Keratinocyte (primary cell): ENCODE results near the gene FHIT.
"Not testable (repeated sequence)": the region's sequence is repeated elsewhere in the genome, so short reads cannot be mapped to it uniquely, and the experiment has no call there.

Source experiments
- EZH2 ChIP-seq: IDR thresholded peaks from one replicate; pipeline ENCODE4 v1.6.1; 2012; ENCODE audit warnings: inconsistent platforms, mild to moderate bottlenecking, low read length, moderate library complexity
- TF ChIP-seq, protein P1 (sequence below), 3 experiments: IDR thresholded peaks in 1 of 3; conservative IDR thresholded peaks in 1 of 3; optimal IDR thresholded peaks in 1 of 3; 2 replicates in 2 of 3; 3 replicates in 1 of 3; pipeline versions ENCODE3 to v1.5.1; 2011; ENCODE audit warnings: low read length in 3 of 3, mild to moderate bottlenecking in 3 of 3, moderate library complexity in 2 of 3, control low read depth in 1 of 3, inconsistent platforms in 1 of 3; ENCODE audit not compliant: insufficient read depth in 2 of 3; ENCODE audit errors: extremely low read depth in 1 of 3

DNA sequence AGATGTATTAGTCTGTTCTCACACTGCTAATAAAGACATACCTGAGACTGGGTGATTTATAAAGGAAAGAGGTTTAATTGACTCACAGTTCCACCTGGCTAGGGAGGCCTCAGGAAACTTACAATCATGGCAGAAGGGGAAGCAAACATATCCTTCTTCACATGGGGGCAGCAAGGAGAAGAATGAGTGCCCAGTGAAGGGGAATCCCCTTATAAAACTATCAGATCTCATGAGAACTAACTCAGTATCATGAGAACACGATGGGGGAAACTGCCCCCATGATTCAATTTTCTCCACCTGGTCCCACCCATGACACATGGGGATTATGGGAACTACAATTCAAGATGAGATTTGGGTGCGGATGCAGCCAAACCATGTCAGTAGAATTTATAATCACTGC is 1316.7 kb downstream of the FHIT start:
- TF ChIP-seq, protein P1, sequence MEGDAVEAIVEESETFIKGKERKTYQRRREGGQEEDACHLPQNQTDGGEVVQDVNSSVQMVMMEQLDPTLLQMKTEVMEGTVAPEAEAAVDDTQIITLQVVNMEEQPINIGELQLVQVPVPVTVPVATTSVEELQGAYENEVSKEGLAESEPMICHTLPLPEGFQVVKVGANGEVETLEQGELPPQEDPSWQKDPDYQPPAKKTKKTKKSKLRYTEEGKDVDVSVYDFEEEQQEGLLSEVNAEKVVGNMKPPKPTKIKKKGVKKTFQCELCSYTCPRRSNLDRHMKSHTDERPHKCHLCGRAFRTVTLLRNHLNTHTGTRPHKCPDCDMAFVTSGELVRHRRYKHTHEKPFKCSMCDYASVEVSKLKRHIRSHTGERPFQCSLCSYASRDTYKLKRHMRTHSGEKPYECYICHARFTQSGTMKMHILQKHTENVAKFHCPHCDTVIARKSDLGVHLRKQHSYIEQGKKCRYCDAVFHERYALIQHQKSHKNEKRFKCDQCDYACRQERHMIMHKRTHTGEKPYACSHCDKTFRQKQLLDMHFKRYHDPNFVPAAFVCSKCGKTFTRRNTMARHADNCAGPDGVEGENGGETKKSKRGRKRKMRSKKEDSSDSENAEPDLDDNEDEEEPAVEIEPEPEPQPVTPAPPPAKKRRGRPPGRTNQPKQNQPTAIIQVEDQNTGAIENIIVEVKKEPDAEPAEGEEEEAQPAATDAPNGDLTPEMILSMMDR (optimal IDR thresholded peaks at IDR 0.05 in 1 of 3, IDR thresholded peaks at IDR 0.05 in 1 of 3, conservative IDR thresholded peaks at IDR 0.05 in 1 of 3; ENCODE audit: extremely low read depth in 1 of 3, insufficient read depth in 2 of 3, low read length in 3 of 3) = not testable (repeated sequence)
- TF ChIP-seq EZH2 = not testable (repeated sequence)
